Activated CD4-positive, alpha-beta T cell treated with anti-CD3 and anti-CD28 coated beads, Interleukin-2, amount 50 U/mL, for 48 hours (primary cell): ENCODE results near the gene TEX12.

ENCODE experiments used
- DNase-seq, 2 experiments: peaks; one replicate each; pipeline ENCODE4 v3.0.0-alpha.2; 2020

The TEX12 gene

GRCh38 chr11:112213753-112214152, 46.6 kb downstream of the TEX12 start:
- DNase-seq = no peak

- DNase-seq = no peak
These were observed 48.4 kb downstream of the TEX12 start for GRCh38 chr11:112215621-112216020.

DNA sequence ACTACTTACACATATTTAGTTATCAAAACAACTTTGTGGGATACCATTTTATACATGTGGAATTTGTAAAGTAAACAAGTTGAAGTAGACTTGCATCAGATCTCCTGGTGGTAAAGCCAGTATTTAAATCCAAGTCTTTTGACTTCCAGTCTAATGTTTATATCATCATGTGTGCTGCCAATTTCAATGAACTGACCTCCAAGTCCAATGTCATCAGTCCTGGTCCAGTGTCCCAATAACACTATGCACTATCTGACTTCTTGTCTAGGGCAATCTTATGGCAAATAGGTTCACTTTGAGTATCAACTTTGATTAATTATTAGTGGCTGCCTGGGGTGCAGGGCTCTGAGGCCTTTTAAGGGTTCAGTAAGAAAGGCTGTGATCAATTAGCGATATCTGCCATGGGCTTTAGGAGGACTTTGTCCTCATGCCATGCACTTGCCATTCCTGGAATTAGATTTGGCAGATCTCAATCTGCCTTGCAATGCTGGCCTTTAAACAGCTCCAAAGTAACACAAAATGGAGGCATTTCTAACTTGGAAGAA, 49.5 kb downstream of the TEX12 start:
- no peak for DNase-seq

DNA sequence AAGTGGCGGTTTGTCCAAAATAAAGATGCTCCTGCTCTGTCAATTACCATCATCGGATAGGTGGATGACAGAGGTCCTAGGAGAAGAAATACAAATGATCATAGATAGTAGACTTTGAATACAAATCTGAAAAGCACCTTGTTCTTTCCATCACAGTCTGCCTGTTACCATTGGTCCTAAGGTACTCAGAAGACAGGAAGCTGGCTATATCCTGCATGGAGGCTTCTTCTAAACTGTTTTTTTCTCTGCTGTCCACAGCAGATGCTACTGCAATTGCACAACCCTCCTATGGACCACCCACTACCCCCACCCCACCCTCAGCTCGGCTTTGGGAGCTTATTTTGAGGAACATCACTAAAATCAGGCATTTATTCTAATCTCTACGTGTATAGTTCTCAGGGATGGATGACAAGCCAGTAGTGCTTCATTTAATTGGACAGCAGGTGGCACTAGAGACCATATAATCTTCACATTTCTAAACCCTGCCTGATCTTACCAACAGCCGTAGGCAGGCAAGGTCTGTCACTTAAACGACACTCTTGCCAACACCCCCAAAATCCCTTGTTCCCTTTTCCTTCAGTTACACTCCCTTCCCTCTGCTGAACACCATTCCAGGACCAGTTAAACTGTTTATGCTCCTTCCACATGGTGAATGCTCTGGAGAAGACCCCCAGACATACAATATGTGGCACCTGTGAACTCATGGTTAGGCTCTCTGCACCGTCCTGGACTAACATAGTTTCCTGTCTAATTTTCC, 52.5 kb downstream of the TEX12 start:
- DNase-seq = peak in 1 of 2 experiments; percentile 24

DNA sequence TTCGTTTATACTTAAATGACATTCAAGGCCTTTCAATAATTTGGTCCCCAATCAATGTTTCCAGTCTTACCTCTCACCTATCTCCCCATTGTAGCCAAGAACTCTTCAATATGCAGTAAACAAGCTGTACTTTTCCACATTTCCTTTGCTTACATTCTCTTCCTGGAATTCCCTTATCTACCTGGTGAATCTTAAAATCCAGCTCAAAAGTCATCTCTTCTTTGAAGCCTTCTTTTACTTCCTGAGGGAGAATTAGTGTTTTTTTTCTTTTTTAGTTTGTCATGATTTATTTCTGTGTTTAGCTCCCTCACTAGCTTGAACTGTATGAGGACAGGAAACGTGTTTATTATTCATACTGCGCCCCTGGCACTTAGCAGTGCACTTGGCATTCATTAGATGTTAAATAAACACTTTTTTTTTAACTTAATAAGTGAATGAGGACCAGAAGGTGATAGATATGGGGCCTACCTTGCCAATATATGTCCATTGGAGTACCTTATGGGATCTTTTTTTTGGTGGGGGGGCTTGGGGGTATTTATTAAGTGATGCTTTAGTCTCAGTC, 54.2 kb downstream of the TEX12 start:
- no peak for DNase-seq
